Measurements from ENCODE around the gene TRIM51.

TRIM51 gene

GRCh38 chr11:55920537-55920936, 37.4 kb downstream of the TRIM51 start:
- TF ChIP-seq CEBPB (IDR thresholded peaks at IDR 0.05) = no peak
- no peak for TF ChIP-seq EGR1 (IDR thresholded peaks at IDR 0.05)
- no peak for TF ChIP-seq TEAD4 (IDR thresholded peaks at IDR 0.05)
- no peak for TF ChIP-seq CREB1 (IDR thresholded peaks at IDR 0.05; ENCODE audit: low read depth)
- no peak for TF ChIP-seq NFIC (IDR thresholded peaks at IDR 0.05)
- TF ChIP-seq RAD21 (IDR thresholded peaks at IDR 0.05; ENCODE audit: low read depth) = no peak
- no peak for TF ChIP-seq YY1 (IDR thresholded peaks at IDR 0.05; ENCODE audit: low read depth)
- no peak for TF ChIP-seq EP300 (IDR thresholded peaks at IDR 0.05; ENCODE audit: borderline replicate concordance)
- no peak for TF ChIP-seq REST (IDR thresholded peaks at IDR 0.05; ENCODE audit: low read depth)
- TF ChIP-seq TCF12 (IDR thresholded peaks at IDR 0.05; ENCODE audit: low read depth) = no peak
- TF ChIP-seq ZBTB7A (IDR thresholded peaks at IDR 0.05; ENCODE audit: low read depth) = no peak
- TF ChIP-seq MAX (IDR thresholded peaks at IDR 0.05) = no peak
- no peak for TF ChIP-seq FOXM1 (IDR thresholded peaks at IDR 0.05; ENCODE audit: borderline replicate concordance, low read depth)

GRCh38 chr11:55936300-55936699, 53.2 kb downstream of the TRIM51 start, which contains the start of gene OR5I1:
OR5I1 (minus strand) TSS chr11:55936400; CDS start chr11:55936400, 0 bp downstream.
- TF ChIP-seq USF1 (IDR thresholded peaks at IDR 0.05) (no peak), EGR1 (IDR thresholded peaks at IDR 0.05) (no peak), EP300 (IDR thresholded peaks at IDR 0.05; ENCODE audit: borderline replicate concordance) (no peak), FOXM1 (IDR thresholded peaks at IDR 0.05; ENCODE audit: borderline replicate concordance, low read depth) (no peak), REST (IDR thresholded peaks at IDR 0.05; ENCODE audit: low read depth) (no peak), CREB1 (IDR thresholded peaks at IDR 0.05; ENCODE audit: low read depth) (no peak), ZBTB7A (IDR thresholded peaks at IDR 0.05; ENCODE audit: low read depth) (no peak), YY1 (IDR thresholded peaks at IDR 0.05; ENCODE audit: low read depth) (no peak), TAF1 (IDR thresholded peaks at IDR 0.05; ENCODE audit: low read depth) (no peak), MAX (IDR thresholded peaks at IDR 0.05) (no peak), RAD21 (IDR thresholded peaks at IDR 0.05; ENCODE audit: low read depth) (no peak), TEAD4 (IDR thresholded peaks at IDR 0.05) (no peak), TCF12 (IDR thresholded peaks at IDR 0.05; ENCODE audit: low read depth) (no peak)

All from Ishikawa (cell line).